Endothelial cell of umbilical vein (primary cell): Measurements from ENCODE around the gene LRP10. TPM values are rescaled to one million over a fixed set of nuclear protein-coding genes. Genes with fewer than 3 reads are reported as not detected.

ENCODE experiments used
- BruUV-seq: library from RNA; stranded (reverse); fragments of 400-500 nt; replicated peaks from 2 replicates; lab custom pipeline; 2021; lab: Mats Ljungman, UMichigan
- CTCF ChIA-PET: fragments of 300-600, 350-600 bp; sonication (Branson Sonifier 250); formaldehyde crosslinking; loops from one replicate; lab custom pipeline; 2021; ENCODE audit warnings: antibody characterized with exemption, inconsistent platforms; lab: Charles Lee
- POLR2A ChIA-PET: fragments of 300-600, 350-600 bp; sonication (Branson Sonifier 250); formaldehyde crosslinking; loops from one replicate; lab custom pipeline; 2021; ENCODE audit warnings: antibody characterized with exemption, inconsistent platforms; lab: Charles Lee
- DNase-seq: peaks from one replicate; pipeline ENCODE4 v3.0.0-alpha.2; 2011; ENCODE audit warnings: low read depth, low spot score
- FAIRE-seq: peaks from 2 replicates; lab custom pipeline; 2011; peaks lifted over from hg19 to GRCh38; lab: Jason Lieb, UNC
- H2AFZ ChIP-seq: 2 replicates; pipeline ENCODE4 v1.6.0; 2012; ENCODE audit warnings: low read depth, low read length, control low read depth, inconsistent platforms
- H3K27ac ChIP-seq: 2 replicates; pipeline ENCODE4 v1.5.1; 2011; ENCODE audit warnings: low read depth, mild to moderate bottlenecking, control low read depth, low read length, moderate library complexity; ENCODE audit not compliant: insufficient read depth
- H3K27me3 ChIP-seq, 2 experiments: 2 replicates each; pipeline versions ENCODE4 v1.6.0 to v1.6.1; 2011; ENCODE audit warnings: low read length in 2 of 2, mixed read lengths in 1 of 2; ENCODE audit not compliant: control insufficient read depth in 2 of 2, insufficient read depth in 2 of 2
- H3K36me3 ChIP-seq, 2 experiments: 2 replicates in 1 of 2; 3 replicates in 1 of 2; pipeline ENCODE4 v1.5.1; 2011; ENCODE audit warnings: low read length in 2 of 2, mild to moderate bottlenecking in 1 of 2, moderate library complexity in 1 of 2; ENCODE audit not compliant: control insufficient read depth in 2 of 2, insufficient read depth in 2 of 2; ENCODE audit errors: extremely low read depth in 1 of 2
- H3K4me1 ChIP-seq: 3 replicates; pipeline ENCODE4 v1.5.1; 2011; ENCODE audit warnings: mild to moderate bottlenecking, low read length; ENCODE audit not compliant: control insufficient read depth, insufficient read depth; ENCODE audit errors: extremely low read depth
- H3K4me2 ChIP-seq: 2 replicates; pipeline ENCODE4 v1.6.1; 2011; ENCODE audit warnings: low read length, control low read depth, mixed read lengths; ENCODE audit not compliant: insufficient read depth
- H3K4me3 ChIP-seq, 3 experiments: fragments of 200-600 bp in 1 of 3; sonication (generic), shearing (Covaris generic) in 1 of 3; replicated peaks in 1 of 3; 2 replicates each; pipeline ENCODE4 v1.5.1; 2011 to 2016; ENCODE audit warnings: control low read depth in 3 of 3, low read length in 3 of 3, mild to moderate bottlenecking in 2 of 3, inconsistent platforms in 1 of 3, low read depth in 1 of 3, moderate library complexity in 1 of 3; ENCODE audit not compliant: insufficient read depth in 1 of 3
- H3K79me2 ChIP-seq: 2 replicates; pipeline ENCODE4 v1.6.0; 2012; ENCODE audit warnings: low read length, inconsistent platforms; ENCODE audit not compliant: control insufficient read depth, insufficient read depth
- H3K9ac ChIP-seq: replicated peaks from 2 replicates; pipeline ENCODE3; 2011; ENCODE audit warnings: low read length, control low read depth; ENCODE audit not compliant: insufficient read depth; ENCODE audit errors: extremely low read depth
- H3K9me1 ChIP-seq: replicated peaks from 3 replicates; pipeline ENCODE4 v1.6.0; 2011; ENCODE audit warnings: mild to moderate bottlenecking, low read length; ENCODE audit not compliant: control insufficient read depth, insufficient read depth; ENCODE audit errors: extremely low read depth
- H3K9me3 ChIP-seq: replicated peaks from 2 replicates; pipeline ENCODE4 v1.5.1; 2012; ENCODE audit warnings: low read length, inconsistent platforms; ENCODE audit not compliant: control insufficient read depth, insufficient read depth
- H4K20me1 ChIP-seq: replicated peaks from 2 replicates; pipeline ENCODE3; 2011; ENCODE audit warnings: mild to moderate bottlenecking, low read length; ENCODE audit not compliant: control insufficient read depth, insufficient read depth; ENCODE audit errors: extremely low read depth
- CTCF ChIP-seq, 2 donors: IDR thresholded peaks; 1 replicate in 1 of 2; 2 replicates in 1 of 2; pipeline ENCODE4 v1.5.1; 2011; ENCODE audit warnings: low read length in 2 of 2, mild to moderate bottlenecking in 2 of 2, moderate library complexity in 2 of 2, control low read depth in 1 of 2, inconsistent platforms in 1 of 2, low read depth in 1 of 2; ENCODE audit not compliant: insufficient read depth in 1 of 2; ENCODE audit errors: extremely low read depth in 1 of 2
- EZH2 ChIP-seq: IDR thresholded peaks from 2 replicates; pipeline ENCODE4 v1.6.1; 2012; ENCODE audit warnings: borderline replicate concordance, low read depth, mild to moderate bottlenecking, moderate library complexity, low read length, inconsistent platforms; ENCODE audit not compliant: severe bottlenecking
- FOS ChIP-seq: IDR thresholded peaks from 2 replicates; pipeline ENCODE4 v1.6.1; 2011; ENCODE audit warnings: mild to moderate bottlenecking, low read length, moderate library complexity, borderline replicate concordance; ENCODE audit not compliant: insufficient read depth
- GATA2 ChIP-seq: IDR thresholded peaks from 2 replicates; pipeline ENCODE4 v1.7.0; 2011; ENCODE audit warnings: low read depth, mild to moderate bottlenecking, moderate library complexity, mixed read lengths, low read length; ENCODE audit not compliant: insufficient read length, insufficient read depth
- JUN ChIP-seq: IDR thresholded peaks from 2 replicates; pipeline ENCODE4 v1.6.1; 2011; ENCODE audit warnings: borderline replicate concordance, low read depth; ENCODE audit not compliant: insufficient read length, insufficient read depth
- MAX ChIP-seq: IDR thresholded peaks from 2 replicates; pipeline ENCODE4 v1.6.1; 2011; ENCODE audit not compliant: insufficient read depth, insufficient read length
- MYC ChIP-seq: IDR thresholded peaks from one replicate; pipeline ENCODE4 v1.6.1; 2011; ENCODE audit warnings: mild to moderate bottlenecking, low read depth, low read length
- POLR2A ChIP-seq: IDR thresholded peaks from 2 replicates; pipeline ENCODE4 v1.6.1; 2012; ENCODE audit warnings: low read depth, mild to moderate bottlenecking, control low read depth, low read length
- POLR2AphosphoS5 ChIP-seq: IDR thresholded peaks from 2 replicates; pipeline ENCODE4 v1.6.1; 2012; ENCODE audit warnings: low read depth, mild to moderate bottlenecking, control low read depth, low read length, moderate library complexity; ENCODE audit not compliant: insufficient read depth
- dilution Hi-C: fragments of 300-500 bp; cut with MboI; formaldehyde crosslinking; loops from one replicate; pipeline ENCODE4 v1.15.0; 2019; ENCODE audit warnings: low sequenced_read_pairs; ENCODE audit not compliant: extremely low pct_ligation_motif_present
- intact Hi-C: fragments of 100-400 bp; cut with micrococcal nuclease; formaldehyde crosslinking; loops from one replicate; pipeline ENCODE4 v1.10.0; 2022
- polyA plus RNA-seq, 4 experiments: library from polyadenylated mRNA; depleted of rRNA in 3 of 4; stranded (reverse) in 3 of 4; unstranded in 1 of 4; fragments of >200 nt; gene quantifications; 2 replicates each; pipeline versions ENCODE4 v1.2.1 to v1.2.3, GENCODE V29; 2011 to 2012; ENCODE audit warnings: missing spikeins in 1 of 4
- total RNA-seq: library from RNA; stranded (reverse); gene quantifications from 2 replicates; pipeline ENCODE4 v1.2.3, GENCODE V29; 2021

The LRP10 gene
- total and polyA plus RNA-seq, 2 donors (not counting 3 experiments of a cell fraction or from before 2014, with no cell fraction given) = 123 to 157 TPM

- peaks cover 38 to 60% of the 10 kb centered on the region in 2 experiments for H3K36me3 ChIP-seq
- H3K4me3 ChIP-seq = no peak overlapping the region
- H2AFZ ChIP-seq = no peak overlapping the region
- TF ChIP-seq JUN = no peak
- no peak overlapping the region for H3K4me2 ChIP-seq
- H3K9me1 ChIP-seq = no peaks in the 10 kb centered on the region
- no peaks in the 10 kb centered on the region for H4K20me1 ChIP-seq
- ChIA-PET CTCF (interaction anchor here (0.8 to 1.2 kb wide), 2 partner anchors 191 to 274 kb away, joined by 3 to 5 read pairs; no protein-coding TSS in a partner anchor), POLR2A (no interaction called here)
- no peak overlapping the region for H3K27ac ChIP-seq
- dilution Hi-C loops = no loop called here
- DNase-seq = no peak
- H3K79me2 ChIP-seq = peaks cover 67% of the 10 kb centered on the region
- intact Hi-C loops = no loop called here
- peaks cover 47% of the 10 kb centered on the region for H3K4me1 ChIP-seq
- H3K9me3 ChIP-seq = no peaks in the 10 kb centered on the region
- no TSS peak for BruUV-seq
- no peak for FAIRE-seq
- H3K27me3 ChIP-seq = no peaks in the 10 kb centered on the region
- no peak overlapping the region for H3K9ac ChIP-seq
Observed at GRCh38 chr14:22844221-22845102, 27.1 kb upstream of the LRP10 start.

- ChIA-PET CTCF (interaction anchor here (1.2 to 1.6 kb wide), 2 partner anchors 22 to 275 kb away, joined by 5 read pairs; no protein-coding TSS in a partner anchor), POLR2A (no interaction called here)
- no peaks in the 10 kb centered on the region for H3K9me3 ChIP-seq
- H3K27ac ChIP-seq = no peak overlapping the region
- BruUV-seq = no TSS peak
- peaks cover 62% of the 10 kb centered on the region for H3K79me2 ChIP-seq
- H4K20me1 ChIP-seq = no peaks in the 10 kb centered on the region
- H2AFZ ChIP-seq = no peak overlapping the region
- no peaks in the 10 kb centered on the region for H3K27me3 ChIP-seq
- no peak overlapping the region for H3K9ac ChIP-seq
- no peaks in the 10 kb centered on the region for H3K9me1 ChIP-seq
- peaks cover 50% of the 10 kb centered on the region for H3K4me1 ChIP-seq
- dilution Hi-C loops = no loop called here
- intact Hi-C loops = no loop called here
- no peak for TF ChIP-seq MAX
- TF ChIP-seq CTCF (IDR thresholded peaks at IDR 0.05; ENCODE audit: extremely low read depth in 1 of 2, insufficient read depth in 1 of 2, low read depth in 1 of 2, low read length in 2 of 2) = no peak
- no peak for TF ChIP-seq MYC
- no peak for TF ChIP-seq GATA2
- TF ChIP-seq JUN = no peak
- TF ChIP-seq POLR2A = no peak
- TF ChIP-seq POLR2AphosphoS5 = no peak
- TF ChIP-seq EZH2 = no peak
- TF ChIP-seq FOS = no peak
- H3K4me2 ChIP-seq = no peak overlapping the region
- peaks cover 36 to 59% of the 10 kb centered on the region in 2 experiments for H3K36me3 ChIP-seq
- no peak for DNase-seq
- H3K4me3 ChIP-seq = no peak overlapping the region
- no peak for FAIRE-seq
Observed at GRCh38 chr14:22845103-22845394, 26.5 kb upstream of the LRP10 start.
